Endothelial cell of umbilical vein (primary cell): ENCODE results near the gene AP2B1. TPM values are rescaled to one million over a fixed set of nuclear protein-coding genes. Genes with fewer than 3 reads are reported as not detected.

Source experiments
- BruUV-seq: library from RNA; stranded (reverse); fragments of 400-500 nt; replicated peaks from 2 replicates; lab custom pipeline; 2021; lab: Mats Ljungman, UMichigan
- CTCF ChIA-PET: fragments of 300-600, 350-600 bp; sonication (Branson Sonifier 250); formaldehyde crosslinking; loops from one replicate; lab custom pipeline; 2021; ENCODE audit warnings: antibody characterized with exemption, inconsistent platforms; lab: Charles Lee
- POLR2A ChIA-PET: fragments of 300-600, 350-600 bp; sonication (Branson Sonifier 250); formaldehyde crosslinking; loops from one replicate; lab custom pipeline; 2021; ENCODE audit warnings: antibody characterized with exemption, inconsistent platforms; lab: Charles Lee
- DNase-seq: peaks from one replicate; pipeline ENCODE4 v3.0.0-alpha.2; 2011; ENCODE audit warnings: low read depth, low spot score
- FAIRE-seq: peaks from 2 replicates; lab custom pipeline; 2011; peaks lifted over from hg19 to GRCh38; lab: Jason Lieb, UNC
- H2AFZ ChIP-seq: 2 replicates; pipeline ENCODE4 v1.6.0; 2012; ENCODE audit warnings: low read depth, low read length, control low read depth, inconsistent platforms
- H3K27ac ChIP-seq: 2 replicates; pipeline ENCODE4 v1.5.1; 2011; ENCODE audit warnings: low read depth, mild to moderate bottlenecking, control low read depth, low read length, moderate library complexity; ENCODE audit not compliant: insufficient read depth
- H3K27me3 ChIP-seq, 2 experiments: 2 replicates each; pipeline versions ENCODE4 v1.6.0 to v1.6.1; 2011; ENCODE audit warnings: low read length in 2 of 2, mixed read lengths in 1 of 2; ENCODE audit not compliant: control insufficient read depth in 2 of 2, insufficient read depth in 2 of 2
- H3K36me3 ChIP-seq, 2 experiments: 2 replicates in 1 of 2; 3 replicates in 1 of 2; pipeline ENCODE4 v1.5.1; 2011; ENCODE audit warnings: low read length in 2 of 2, mild to moderate bottlenecking in 1 of 2, moderate library complexity in 1 of 2; ENCODE audit not compliant: control insufficient read depth in 2 of 2, insufficient read depth in 2 of 2; ENCODE audit errors: extremely low read depth in 1 of 2
- H3K4me1 ChIP-seq: 3 replicates; pipeline ENCODE4 v1.5.1; 2011; ENCODE audit warnings: mild to moderate bottlenecking, low read length; ENCODE audit not compliant: control insufficient read depth, insufficient read depth; ENCODE audit errors: extremely low read depth
- H3K4me2 ChIP-seq: 2 replicates; pipeline ENCODE4 v1.6.1; 2011; ENCODE audit warnings: low read length, control low read depth, mixed read lengths; ENCODE audit not compliant: insufficient read depth
- H3K4me3 ChIP-seq, 3 experiments: fragments of 200-600 bp in 1 of 3; sonication (generic), shearing (Covaris generic) in 1 of 3; replicated peaks in 1 of 3; 2 replicates each; pipeline ENCODE4 v1.5.1; 2011 to 2016; ENCODE audit warnings: control low read depth in 3 of 3, low read length in 3 of 3, mild to moderate bottlenecking in 2 of 3, inconsistent platforms in 1 of 3, low read depth in 1 of 3, moderate library complexity in 1 of 3; ENCODE audit not compliant: insufficient read depth in 1 of 3
- H3K79me2 ChIP-seq: 2 replicates; pipeline ENCODE4 v1.6.0; 2012; ENCODE audit warnings: low read length, inconsistent platforms; ENCODE audit not compliant: control insufficient read depth, insufficient read depth
- H3K9ac ChIP-seq: replicated peaks from 2 replicates; pipeline ENCODE3; 2011; ENCODE audit warnings: low read length, control low read depth; ENCODE audit not compliant: insufficient read depth; ENCODE audit errors: extremely low read depth
- H3K9me1 ChIP-seq: replicated peaks from 3 replicates; pipeline ENCODE4 v1.6.0; 2011; ENCODE audit warnings: mild to moderate bottlenecking, low read length; ENCODE audit not compliant: control insufficient read depth, insufficient read depth; ENCODE audit errors: extremely low read depth
- H3K9me3 ChIP-seq: replicated peaks from 2 replicates; pipeline ENCODE4 v1.5.1; 2012; ENCODE audit warnings: low read length, inconsistent platforms; ENCODE audit not compliant: control insufficient read depth, insufficient read depth
- H4K20me1 ChIP-seq: replicated peaks from 2 replicates; pipeline ENCODE3; 2011; ENCODE audit warnings: mild to moderate bottlenecking, low read length; ENCODE audit not compliant: control insufficient read depth, insufficient read depth; ENCODE audit errors: extremely low read depth
- EZH2 ChIP-seq: IDR thresholded peaks from 2 replicates; pipeline ENCODE4 v1.6.1; 2012; ENCODE audit warnings: borderline replicate concordance, low read depth, mild to moderate bottlenecking, moderate library complexity, low read length, inconsistent platforms; ENCODE audit not compliant: severe bottlenecking
- FOS ChIP-seq: IDR thresholded peaks from 2 replicates; pipeline ENCODE4 v1.6.1; 2011; ENCODE audit warnings: mild to moderate bottlenecking, low read length, moderate library complexity, borderline replicate concordance; ENCODE audit not compliant: insufficient read depth
- GATA2 ChIP-seq: IDR thresholded peaks from 2 replicates; pipeline ENCODE4 v1.7.0; 2011; ENCODE audit warnings: low read depth, mild to moderate bottlenecking, moderate library complexity, mixed read lengths, low read length; ENCODE audit not compliant: insufficient read length, insufficient read depth
- JUN ChIP-seq: IDR thresholded peaks from 2 replicates; pipeline ENCODE4 v1.6.1; 2011; ENCODE audit warnings: borderline replicate concordance, low read depth; ENCODE audit not compliant: insufficient read length, insufficient read depth
- MYC ChIP-seq: IDR thresholded peaks from one replicate; pipeline ENCODE4 v1.6.1; 2011; ENCODE audit warnings: mild to moderate bottlenecking, low read depth, low read length
- POLR2A ChIP-seq: IDR thresholded peaks from 2 replicates; pipeline ENCODE4 v1.6.1; 2012; ENCODE audit warnings: low read depth, mild to moderate bottlenecking, control low read depth, low read length
- POLR2AphosphoS5 ChIP-seq: IDR thresholded peaks from 2 replicates; pipeline ENCODE4 v1.6.1; 2012; ENCODE audit warnings: low read depth, mild to moderate bottlenecking, control low read depth, low read length, moderate library complexity; ENCODE audit not compliant: insufficient read depth
- dilution Hi-C: fragments of 300-500 bp; cut with MboI; formaldehyde crosslinking; loops from one replicate; pipeline ENCODE4 v1.15.0; 2019; ENCODE audit warnings: low sequenced_read_pairs; ENCODE audit not compliant: extremely low pct_ligation_motif_present
- intact Hi-C: fragments of 100-400 bp; cut with micrococcal nuclease; formaldehyde crosslinking; loops from one replicate; pipeline ENCODE4 v1.10.0; 2022
- polyA plus RNA-seq, 4 experiments: library from polyadenylated mRNA; depleted of rRNA in 3 of 4; stranded (reverse) in 3 of 4; unstranded in 1 of 4; fragments of >200 nt; gene quantifications; 2 replicates each; pipeline versions ENCODE4 v1.2.1 to v1.2.3, GENCODE V29; 2011 to 2012; ENCODE audit warnings: missing spikeins in 1 of 4
- total RNA-seq: library from RNA; stranded (reverse); gene quantifications from 2 replicates; pipeline ENCODE4 v1.2.3, GENCODE V29; 2021
- TF ChIP-seq, protein P1 (sequence below), 2 donors: IDR thresholded peaks; 1 replicate in 1 of 2; 2 replicates in 1 of 2; pipeline ENCODE4 v1.5.1; 2011; ENCODE audit warnings: low read length in 2 of 2, mild to moderate bottlenecking in 2 of 2, moderate library complexity in 2 of 2, control low read depth in 1 of 2, inconsistent platforms in 1 of 2, low read depth in 1 of 2; ENCODE audit not compliant: insufficient read depth in 1 of 2; ENCODE audit errors: extremely low read depth in 1 of 2
- TF ChIP-seq, protein P2 (sequence below): IDR thresholded peaks from 2 replicates; pipeline ENCODE4 v1.6.1; 2011; ENCODE audit not compliant: insufficient read depth, insufficient read length

The AP2B1 gene
- total and polyA plus RNA-seq, 2 donors (not counting 3 experiments of a cell fraction or from before 2014, with no cell fraction given), result 106 to 198 TPM

- TF ChIP-seq FOS (no peak), JUN (no peak), EZH2 (no peak), POLR2AphosphoS5 (no peak), GATA2 (no peak), POLR2A (no peak), MYC (no peak)
- TF ChIP-seq, protein P1, sequence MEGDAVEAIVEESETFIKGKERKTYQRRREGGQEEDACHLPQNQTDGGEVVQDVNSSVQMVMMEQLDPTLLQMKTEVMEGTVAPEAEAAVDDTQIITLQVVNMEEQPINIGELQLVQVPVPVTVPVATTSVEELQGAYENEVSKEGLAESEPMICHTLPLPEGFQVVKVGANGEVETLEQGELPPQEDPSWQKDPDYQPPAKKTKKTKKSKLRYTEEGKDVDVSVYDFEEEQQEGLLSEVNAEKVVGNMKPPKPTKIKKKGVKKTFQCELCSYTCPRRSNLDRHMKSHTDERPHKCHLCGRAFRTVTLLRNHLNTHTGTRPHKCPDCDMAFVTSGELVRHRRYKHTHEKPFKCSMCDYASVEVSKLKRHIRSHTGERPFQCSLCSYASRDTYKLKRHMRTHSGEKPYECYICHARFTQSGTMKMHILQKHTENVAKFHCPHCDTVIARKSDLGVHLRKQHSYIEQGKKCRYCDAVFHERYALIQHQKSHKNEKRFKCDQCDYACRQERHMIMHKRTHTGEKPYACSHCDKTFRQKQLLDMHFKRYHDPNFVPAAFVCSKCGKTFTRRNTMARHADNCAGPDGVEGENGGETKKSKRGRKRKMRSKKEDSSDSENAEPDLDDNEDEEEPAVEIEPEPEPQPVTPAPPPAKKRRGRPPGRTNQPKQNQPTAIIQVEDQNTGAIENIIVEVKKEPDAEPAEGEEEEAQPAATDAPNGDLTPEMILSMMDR (IDR thresholded peaks at IDR 0.05; ENCODE audit: extremely low read depth in 1 of 2, insufficient read depth in 1 of 2, low read depth in 1 of 2, low read length in 2 of 2), result no peak
- TF ChIP-seq, protein P2, sequence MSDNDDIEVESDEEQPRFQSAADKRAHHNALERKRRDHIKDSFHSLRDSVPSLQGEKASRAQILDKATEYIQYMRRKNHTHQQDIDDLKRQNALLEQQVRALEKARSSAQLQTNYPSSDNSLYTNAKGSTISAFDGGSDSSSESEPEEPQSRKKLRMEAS, result no peak
- CTCF ChIA-PET, result no interaction called here
- FAIRE-seq (no peak), DNase-seq (no peak)
- peaks cover 4 to 7% of the 10 kb centered on the region in 2 experiments for H3K27me3 ChIP-seq
- no peak overlapping the region for H2AFZ ChIP-seq
- POLR2A ChIA-PET, result no interaction called here
- peaks cover 30% of the 10 kb centered on the region for H3K79me2 ChIP-seq
- H3K4me2 ChIP-seq, result peak overlapping the region; percentile 94
- H3K9me1 ChIP-seq, result no peaks in the 10 kb centered on the region
- dilution Hi-C loops (no loop called here), intact Hi-C loops (no loop called here)
- H3K27ac ChIP-seq, result no peak overlapping the region
- no peak overlapping the region for H3K9ac ChIP-seq
- H3K9me3 ChIP-seq, result no peaks in the 10 kb centered on the region
- peak overlapping the region in 1 of 3 experiments; percentile 94 for H3K4me3 ChIP-seq
- no TSS peak for BruUV-seq
- peaks cover under 1 to 2% of the 10 kb centered on the region in 2 experiments for H3K36me3 ChIP-seq
- no peaks in the 10 kb centered on the region for H4K20me1 ChIP-seq
- H3K4me1 ChIP-seq, result peaks cover 10% of the 10 kb centered on the region
Measured at GRCh38 chr17:35569405-35569804, 17.7 kb upstream of the AP2B1 start.
